ENCODE measurements around the gene HCFC2. TPM values are rescaled to one million over a fixed set of nuclear protein-coding genes. Genes with fewer than 3 reads are reported as not detected.
A peak's percentile ranks its signal among the peaks of the same experiment; 100 is the strongest.

Gene HCFC2
- polyA plus RNA-seq, 1 donor (not counting 4 experiments of a cell fraction or from before 2014, with no cell fraction given): 8.3 TPM

DNA sequence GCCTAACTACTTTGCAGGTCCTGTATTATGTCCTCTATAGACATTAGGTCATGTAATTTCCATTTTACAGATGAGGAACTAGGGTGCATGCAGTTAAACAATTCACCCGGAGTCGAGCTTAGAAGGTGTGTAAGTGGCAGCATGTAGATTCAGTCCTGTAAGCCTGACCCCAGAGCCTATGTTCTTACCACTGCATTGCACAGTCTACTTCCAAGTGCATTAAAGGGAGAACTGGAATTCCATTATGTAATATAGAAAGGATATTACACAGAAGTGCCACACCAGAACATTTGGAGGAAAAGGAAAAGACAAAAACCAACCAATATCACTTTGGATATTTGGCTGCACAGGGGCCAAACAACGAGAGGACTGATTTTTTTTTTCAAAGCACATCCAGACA lies 15.5 kb upstream of the HCFC2 start:
- no peak overlapping the region for H3K9ac ChIP-seq (ENCODE audit: control insufficient read depth, extremely low read depth, insufficient read depth, low read length)
- FAIRE-seq (no peak), DNase-seq (ENCODE audit: low read depth, low spot score) (no peak)
- no peaks in the 10 kb centered on the region for H4K20me1 ChIP-seq (ENCODE audit: control insufficient read depth, extremely low read depth, insufficient read depth, low read length)
- no peak overlapping the region for H2AFZ ChIP-seq (ENCODE audit: control insufficient read depth, low read length)
- H3K4me3 ChIP-seq (ENCODE audit: control insufficient read depth in 2 of 3, extremely low read depth in 1 of 3, insufficient read depth in 2 of 3, low read depth in 1 of 3, low read length in 3 of 3): no peak overlapping the region
- H3K27me3 ChIP-seq (ENCODE audit: control insufficient read depth, extremely low read depth, insufficient read depth, low read length): no peaks in the 10 kb centered on the region
- H3K4me1 ChIP-seq (ENCODE audit: control insufficient read depth, extremely low read depth, insufficient read depth, low read length): peaks cover 10% of the 10 kb centered on the region
- no peak for TF ChIP-seq EZH2 (IDR thresholded peaks at IDR 0.05; ENCODE audit: low read length)
- TF ChIP-seq, protein P1, sequence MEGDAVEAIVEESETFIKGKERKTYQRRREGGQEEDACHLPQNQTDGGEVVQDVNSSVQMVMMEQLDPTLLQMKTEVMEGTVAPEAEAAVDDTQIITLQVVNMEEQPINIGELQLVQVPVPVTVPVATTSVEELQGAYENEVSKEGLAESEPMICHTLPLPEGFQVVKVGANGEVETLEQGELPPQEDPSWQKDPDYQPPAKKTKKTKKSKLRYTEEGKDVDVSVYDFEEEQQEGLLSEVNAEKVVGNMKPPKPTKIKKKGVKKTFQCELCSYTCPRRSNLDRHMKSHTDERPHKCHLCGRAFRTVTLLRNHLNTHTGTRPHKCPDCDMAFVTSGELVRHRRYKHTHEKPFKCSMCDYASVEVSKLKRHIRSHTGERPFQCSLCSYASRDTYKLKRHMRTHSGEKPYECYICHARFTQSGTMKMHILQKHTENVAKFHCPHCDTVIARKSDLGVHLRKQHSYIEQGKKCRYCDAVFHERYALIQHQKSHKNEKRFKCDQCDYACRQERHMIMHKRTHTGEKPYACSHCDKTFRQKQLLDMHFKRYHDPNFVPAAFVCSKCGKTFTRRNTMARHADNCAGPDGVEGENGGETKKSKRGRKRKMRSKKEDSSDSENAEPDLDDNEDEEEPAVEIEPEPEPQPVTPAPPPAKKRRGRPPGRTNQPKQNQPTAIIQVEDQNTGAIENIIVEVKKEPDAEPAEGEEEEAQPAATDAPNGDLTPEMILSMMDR (optimal IDR thresholded peaks at IDR 0.05 in 1 of 3, IDR thresholded peaks at IDR 0.05 in 1 of 3, conservative IDR thresholded peaks at IDR 0.05 in 1 of 3; ENCODE audit: extremely low read depth in 1 of 3, insufficient read depth in 2 of 3, low read length in 3 of 3): no peak
- no peak overlapping the region for H3K27ac ChIP-seq (ENCODE audit: control insufficient read depth, insufficient read depth, low read length)
- H3K9me3 ChIP-seq (ENCODE audit: control insufficient read depth, low read depth, low read length): no peaks in the 10 kb centered on the region
- H3K36me3 ChIP-seq (ENCODE audit: control insufficient read depth in 2 of 2, extremely low read depth in 1 of 2, insufficient read depth in 2 of 2, low read length in 2 of 2): no peaks in the 10 kb centered on the region
- H3K9me1 ChIP-seq (ENCODE audit: control insufficient read depth, extremely low read depth, insufficient read depth, low read length): no peaks in the 10 kb centered on the region
- H3K79me2 ChIP-seq (ENCODE audit: control insufficient read depth, insufficient read depth, low read length): no peaks in the 10 kb centered on the region
- dilution Hi-C loops (cut with MboI; ENCODE audit: extremely low pct_ligation_motif_present, low sequenced_read_pairs): no loop called here
- H3K4me2 ChIP-seq (ENCODE audit: control insufficient read depth, extremely low read depth, insufficient read depth, low read depth, low read length): no peak overlapping the region

DNA sequence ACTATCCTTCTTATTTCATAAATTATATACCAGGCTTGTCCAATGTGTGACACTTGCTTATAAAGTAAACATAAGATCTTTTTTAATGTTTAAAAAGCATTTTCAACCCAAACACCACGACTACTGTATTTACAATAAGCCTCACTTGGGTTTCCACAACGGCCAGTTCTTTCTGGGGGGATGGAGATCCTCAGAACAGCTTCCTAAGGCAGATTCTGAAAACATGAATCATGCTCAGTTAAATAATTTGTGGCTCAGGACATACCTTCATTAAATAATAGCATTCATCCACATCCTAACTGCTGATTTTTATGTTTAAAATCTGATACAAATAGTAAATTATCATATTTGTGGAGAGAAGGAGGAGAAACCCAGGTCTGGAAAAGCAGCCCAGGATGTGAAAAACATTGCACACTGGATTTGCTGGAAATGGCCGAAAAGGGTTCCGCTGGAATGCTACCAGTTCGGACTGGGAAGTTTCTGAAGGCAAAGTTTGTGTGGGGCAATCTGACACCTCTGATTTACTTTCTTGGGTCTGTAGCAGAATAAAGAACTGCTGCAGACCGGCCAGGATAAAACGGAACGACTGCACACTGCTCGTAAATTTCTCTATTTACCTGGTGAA lies 14.9 kb upstream of the HCFC2 start:
- H3K4me3 ChIP-seq (ENCODE audit: control insufficient read depth in 2 of 3, extremely low read depth in 1 of 3, insufficient read depth in 2 of 3, low read depth in 1 of 3, low read length in 3 of 3): peak overlapping the region; percentile 11 to 75 (median 61)
- H3K4me1 ChIP-seq (ENCODE audit: control insufficient read depth, extremely low read depth, insufficient read depth, low read length): peaks cover 10% of the 10 kb centered on the region
- H4K20me1 ChIP-seq (ENCODE audit: control insufficient read depth, extremely low read depth, insufficient read depth, low read length): no peaks in the 10 kb centered on the region
- no peak for FAIRE-seq
- dilution Hi-C loops (cut with MboI; ENCODE audit: extremely low pct_ligation_motif_present, low sequenced_read_pairs): no loop called here
- no peaks in the 10 kb centered on the region for H3K79me2 ChIP-seq (ENCODE audit: control insufficient read depth, insufficient read depth, low read length)
- no peaks in the 10 kb centered on the region for H3K9me3 ChIP-seq (ENCODE audit: control insufficient read depth, low read depth, low read length)
- peak overlapping the region; percentile 85 for H2AFZ ChIP-seq (ENCODE audit: control insufficient read depth, low read length)
- no peak for TF ChIP-seq EZH2 (IDR thresholded peaks at IDR 0.05; ENCODE audit: low read length)
- TF ChIP-seq, protein P1 (optimal IDR thresholded peaks at IDR 0.05 in 1 of 3, IDR thresholded peaks at IDR 0.05 in 1 of 3, conservative IDR thresholded peaks at IDR 0.05 in 1 of 3; ENCODE audit: extremely low read depth in 1 of 3, insufficient read depth in 2 of 3, low read length in 3 of 3): no peak
- no peaks in the 10 kb centered on the region for H3K9me1 ChIP-seq (ENCODE audit: control insufficient read depth, extremely low read depth, insufficient read depth, low read length)
- no peak overlapping the region for H3K27ac ChIP-seq (ENCODE audit: control insufficient read depth, insufficient read depth, low read length)
- H3K9ac ChIP-seq (ENCODE audit: control insufficient read depth, extremely low read depth, insufficient read depth, low read length): peak overlapping the region; percentile 49
- H3K4me2 ChIP-seq (ENCODE audit: control insufficient read depth, extremely low read depth, insufficient read depth, low read depth, low read length): peak overlapping the region; percentile 97
- H3K27me3 ChIP-seq (ENCODE audit: control insufficient read depth, extremely low read depth, insufficient read depth, low read length): no peaks in the 10 kb centered on the region
- H3K36me3 ChIP-seq (ENCODE audit: control insufficient read depth in 2 of 2, extremely low read depth in 1 of 2, insufficient read depth in 2 of 2, low read length in 2 of 2): no peaks in the 10 kb centered on the region
- DNase-seq (ENCODE audit: low read depth, low spot score): no peak

Measured in keratinocyte (primary cell).